ENCODE data around the gene LPCAT2.

Gene LPCAT2

GRCh38 chr16:55480228-55480655 is 28.6 kb upstream of the LPCAT2 start:
- DNase-seq (ENCODE audit: low read depth, low spot score) = peak; percentile 63

DNA sequence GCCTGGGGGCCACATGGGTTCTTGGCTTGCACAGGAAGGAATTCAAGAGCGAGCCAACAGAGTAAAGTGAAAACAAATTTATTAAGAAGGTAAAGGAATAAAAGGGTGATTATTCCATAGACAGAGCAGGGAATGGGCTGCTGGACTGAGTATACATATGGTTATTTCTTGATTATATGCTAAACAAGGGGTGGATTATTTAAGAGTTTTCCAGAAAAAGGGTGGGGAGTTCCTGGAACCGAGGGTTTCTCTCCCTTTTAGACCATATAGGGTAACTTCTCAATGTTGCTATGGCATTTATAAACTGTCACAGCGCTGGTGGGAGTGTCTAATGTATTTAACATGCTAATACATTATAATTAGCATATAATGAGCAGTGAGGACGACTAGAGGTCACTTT is 27.8 kb upstream of the LPCAT2 start:
- no peak for DNase-seq (ENCODE audit: low read depth, low spot score)

DNA sequence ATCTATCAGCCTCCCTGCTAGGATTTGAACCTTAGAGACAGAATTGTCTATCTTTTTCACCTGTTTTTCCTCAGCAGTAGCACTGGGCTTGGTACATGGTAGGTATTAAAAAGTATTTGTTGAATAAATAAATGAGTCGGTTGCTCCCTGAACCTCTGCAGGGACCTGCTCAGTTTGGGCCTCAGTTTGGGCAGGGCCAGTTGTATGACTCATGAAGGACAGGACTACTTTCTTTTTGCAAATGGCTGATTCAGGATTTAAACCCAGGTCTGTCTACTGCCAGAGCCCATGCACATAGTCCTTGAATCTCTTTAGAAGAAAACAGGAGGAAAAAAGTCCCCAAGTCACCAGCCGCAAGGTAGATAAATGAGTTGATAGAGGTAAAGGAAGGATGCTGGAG is 26.8 kb upstream of the LPCAT2 start:
- no peak for DNase-seq (ENCODE audit: low read depth, low spot score)

DNA sequence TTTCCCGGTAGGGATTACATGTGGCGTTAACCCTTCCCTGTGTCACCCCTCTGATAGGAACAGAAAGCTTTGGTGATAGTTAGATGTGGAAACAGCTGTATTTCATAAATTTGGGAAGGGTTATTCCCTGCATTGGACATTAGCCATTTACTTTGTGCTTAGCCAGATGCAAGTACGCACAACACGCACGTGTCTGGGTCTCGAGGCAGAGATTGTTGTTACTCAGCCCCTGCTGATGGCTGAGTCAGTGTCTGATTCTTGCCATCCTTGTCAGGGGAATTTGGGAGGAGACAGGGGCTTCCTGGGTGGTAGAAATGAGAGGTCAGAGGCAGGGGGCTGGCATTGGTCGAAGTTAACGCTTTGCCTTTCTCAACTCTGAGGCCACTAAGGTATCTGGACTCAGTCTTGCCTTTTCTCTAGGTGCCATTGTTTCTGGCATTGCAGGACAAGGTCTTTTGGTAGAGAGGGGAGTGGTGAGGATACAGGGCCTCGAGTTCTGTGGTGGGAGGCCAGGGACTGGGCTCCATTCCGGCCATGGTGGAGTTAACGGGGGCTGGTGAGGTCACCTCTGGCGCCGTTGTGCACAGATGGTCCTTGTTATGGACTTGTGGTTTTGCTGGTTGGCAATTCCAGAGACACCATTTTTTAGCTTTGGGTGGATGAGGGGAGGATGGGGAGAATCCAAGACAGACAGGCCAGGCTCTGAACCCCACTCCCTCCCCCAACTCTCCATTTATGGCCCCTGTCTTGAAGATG is 21.6 kb upstream of the LPCAT2 start:
- no peak for DNase-seq (ENCODE audit: low read depth, low spot score)

DNA sequence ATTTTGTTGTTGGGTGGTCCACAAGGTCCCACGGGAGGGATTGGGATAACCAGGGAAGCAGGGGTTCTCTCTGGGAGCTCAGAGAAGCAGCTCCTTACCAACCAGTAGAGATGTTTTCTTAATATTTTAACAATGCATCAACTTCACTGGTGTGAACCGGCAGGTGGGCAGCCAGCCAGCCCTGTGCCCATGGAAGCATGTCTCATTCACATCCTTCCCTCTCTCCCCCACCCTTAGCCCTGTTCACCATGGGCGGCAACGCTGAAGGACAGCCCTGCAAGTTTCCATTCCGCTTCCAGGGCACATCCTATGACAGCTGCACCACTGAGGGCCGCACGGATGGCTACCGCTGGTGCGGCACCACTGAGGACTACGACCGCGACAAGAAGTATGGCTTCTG is 20.6 kb upstream of the LPCAT2 start:
- no peak for DNase-seq (ENCODE audit: low read depth, low spot score)

DNA sequence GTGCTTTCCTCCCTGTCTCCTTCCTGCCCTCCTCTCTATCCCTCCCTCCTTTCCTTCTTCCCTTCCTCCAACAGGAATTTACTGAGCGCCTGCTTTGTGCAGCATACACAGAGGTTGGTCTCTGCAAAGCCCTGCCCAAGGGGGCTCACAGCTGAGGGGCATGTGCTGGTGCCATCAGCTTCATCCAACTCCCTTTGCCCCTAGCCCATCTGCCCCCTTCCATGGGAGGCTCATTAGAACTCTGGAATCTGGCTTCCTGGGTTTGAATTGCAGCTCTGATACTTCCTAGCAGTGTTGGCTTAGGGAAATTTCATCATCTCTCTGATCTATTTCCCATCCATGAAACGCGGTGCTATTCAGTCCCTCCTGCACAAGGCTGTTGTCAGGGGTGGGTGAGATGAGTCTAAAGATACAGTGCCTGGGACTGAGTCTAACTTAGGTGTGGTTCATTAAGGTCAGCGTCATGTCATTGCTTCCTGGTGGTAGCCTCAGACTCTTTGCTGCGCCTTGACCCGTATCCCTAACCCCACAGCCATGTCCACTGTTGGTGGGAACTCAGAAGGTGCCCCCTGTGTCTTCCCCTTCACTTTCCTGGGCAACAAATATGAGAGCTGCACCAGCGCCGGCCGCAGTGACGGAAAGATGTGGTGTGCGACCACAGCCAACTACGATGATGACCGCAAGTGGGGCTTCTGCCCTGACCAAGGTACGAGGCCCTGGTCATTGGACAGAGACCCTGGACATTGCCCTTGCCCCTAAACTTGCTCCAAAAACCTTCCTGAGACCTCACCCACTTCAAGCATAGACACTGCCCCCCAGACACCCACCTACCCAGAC is 19.5 kb upstream of the LPCAT2 start:
- DNase-seq (ENCODE audit: low read depth, low spot score) = no peak

- no peak for DNase-seq (ENCODE audit: low read depth, low spot score)
These were observed 19.0 kb upstream of the LPCAT2 start for GRCh38 chr16:55489956-55490265.

DNA sequence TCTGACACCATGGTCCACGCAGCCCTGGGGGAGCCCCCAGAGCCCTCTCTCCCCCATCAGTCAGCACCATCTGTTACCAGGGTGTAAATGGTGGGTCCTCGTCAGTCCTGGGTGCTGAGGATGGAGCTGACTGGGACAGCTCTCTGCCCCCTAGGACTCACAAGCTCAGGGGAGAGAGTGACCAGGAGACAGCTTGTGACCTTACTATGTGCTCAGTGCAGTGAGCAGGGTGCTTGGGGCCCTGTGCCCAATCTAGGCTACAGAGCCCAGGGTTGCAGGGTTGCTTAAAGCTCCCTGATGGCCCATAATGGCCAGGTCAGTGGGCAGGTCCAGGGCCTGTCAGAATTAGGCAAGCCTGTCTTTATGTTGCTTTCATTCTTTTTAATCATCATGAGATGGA is 18.6 kb upstream of the LPCAT2 start:
- no peak for DNase-seq (ENCODE audit: low read depth, low spot score)

DNA sequence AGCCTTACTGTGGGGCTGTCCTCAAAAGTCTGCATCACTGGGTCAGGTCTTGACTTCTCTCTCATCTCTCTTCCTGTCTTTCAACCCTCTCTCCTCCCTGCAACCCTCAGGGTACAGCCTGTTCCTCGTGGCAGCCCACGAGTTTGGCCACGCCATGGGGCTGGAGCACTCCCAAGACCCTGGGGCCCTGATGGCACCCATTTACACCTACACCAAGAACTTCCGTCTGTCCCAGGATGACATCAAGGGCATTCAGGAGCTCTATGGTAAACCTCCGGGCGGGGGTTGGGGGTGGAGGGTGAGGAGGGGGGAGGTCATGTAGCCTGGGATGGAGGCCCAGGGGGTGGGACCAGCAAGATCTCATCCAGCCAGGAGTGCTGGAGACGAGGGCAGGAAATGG is 17.2 kb upstream of the LPCAT2 start:
- DNase-seq (ENCODE audit: low read depth, low spot score) = no peak

DNA sequence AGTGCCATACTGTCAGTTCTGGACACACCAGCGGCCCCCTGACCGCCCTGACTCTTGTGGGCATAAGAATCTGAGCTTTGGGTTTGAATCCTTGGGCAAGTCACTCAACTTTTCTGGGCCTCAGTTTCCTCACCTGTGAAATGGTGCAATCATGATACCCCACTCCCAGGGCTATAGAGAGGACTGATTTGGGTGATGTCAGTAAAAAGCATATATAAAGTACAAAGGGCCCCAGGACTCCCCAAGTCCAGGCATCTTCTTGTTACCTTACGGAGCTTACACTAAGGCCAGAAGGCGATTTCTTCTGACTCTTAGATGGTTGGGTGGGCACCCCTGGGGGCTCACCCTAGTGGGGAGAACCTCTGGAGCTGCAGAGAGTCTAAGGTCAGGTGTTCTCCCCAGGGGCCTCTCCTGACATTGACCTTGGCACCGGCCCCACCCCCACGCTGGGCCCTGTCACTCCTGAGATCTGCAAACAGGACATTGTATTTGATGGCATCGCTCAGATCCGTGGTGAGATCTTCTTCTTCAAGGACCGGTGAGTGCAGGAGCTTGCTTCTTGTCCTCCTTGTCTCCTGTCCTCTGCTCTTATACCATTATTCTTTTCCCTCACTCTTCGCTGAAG is 16.0 kb upstream of the LPCAT2 start:
- no peak for DNase-seq (ENCODE audit: low read depth, low spot score)

GRCh38 chr16:55494994-55495421 is 13.9 kb upstream of the LPCAT2 start:
- no peak for DNase-seq (ENCODE audit: low read depth, low spot score)

DNA sequence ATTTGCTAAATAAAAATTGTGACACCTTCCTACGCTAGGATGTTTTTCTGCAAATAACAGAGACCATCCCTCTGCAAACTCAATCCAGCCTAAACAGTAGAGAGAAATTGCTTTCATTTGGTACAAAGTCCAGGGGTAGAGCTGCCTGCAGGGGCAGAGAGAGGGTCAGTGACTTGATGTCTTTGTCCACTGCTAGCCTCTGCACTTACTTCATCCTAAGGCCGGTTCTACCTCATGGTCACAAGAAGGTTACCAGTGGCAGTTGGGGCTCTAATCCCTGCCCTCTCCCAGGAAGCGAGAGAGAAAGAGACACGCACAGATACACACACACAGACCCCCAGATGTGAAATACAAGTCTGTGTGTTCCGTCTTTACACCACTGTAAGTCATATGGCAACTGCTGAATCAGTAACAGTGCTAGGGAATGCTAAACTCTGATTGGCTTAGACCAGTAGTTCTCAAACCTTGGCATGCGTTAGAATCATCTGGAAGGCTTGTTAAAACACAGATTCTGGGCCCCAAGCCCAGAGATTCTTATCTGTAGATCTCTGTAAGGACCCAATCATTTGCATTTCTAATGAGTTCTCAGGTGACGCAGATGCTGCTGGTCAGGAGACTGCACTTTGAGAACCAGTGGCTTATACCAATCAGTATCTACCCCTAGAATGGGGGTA is 13.1 kb upstream of the LPCAT2 start:
- DNase-seq (ENCODE audit: low read depth, low spot score) = no peak

GRCh38 chr16:55496509-55497145 is 12.2 kb upstream of the LPCAT2 start:
- no peak for DNase-seq (ENCODE audit: low read depth, low spot score)

- DNase-seq (ENCODE audit: low read depth, low spot score) = no peak
These were observed 11.3 kb upstream of the LPCAT2 start for GRCh38 chr16:55497558-55497957.

DNA sequence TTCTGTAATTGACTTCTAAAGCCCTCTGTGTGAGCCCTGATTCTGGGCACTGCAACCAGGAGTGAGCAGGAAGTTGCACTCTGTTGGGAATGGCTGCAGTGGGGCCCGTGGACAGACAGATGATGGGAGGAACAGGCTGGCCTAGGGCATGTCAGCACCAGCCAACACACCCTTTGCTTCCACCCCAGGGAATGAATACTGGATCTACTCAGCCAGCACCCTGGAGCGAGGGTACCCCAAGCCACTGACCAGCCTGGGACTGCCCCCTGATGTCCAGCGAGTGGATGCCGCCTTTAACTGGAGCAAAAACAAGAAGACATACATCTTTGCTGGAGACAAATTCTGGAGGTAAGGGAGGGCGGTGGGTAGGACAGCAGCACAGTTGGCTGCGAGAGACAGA is 10.8 kb upstream of the LPCAT2 start:
- DNase-seq (ENCODE audit: low read depth, low spot score) = no peak

DNA sequence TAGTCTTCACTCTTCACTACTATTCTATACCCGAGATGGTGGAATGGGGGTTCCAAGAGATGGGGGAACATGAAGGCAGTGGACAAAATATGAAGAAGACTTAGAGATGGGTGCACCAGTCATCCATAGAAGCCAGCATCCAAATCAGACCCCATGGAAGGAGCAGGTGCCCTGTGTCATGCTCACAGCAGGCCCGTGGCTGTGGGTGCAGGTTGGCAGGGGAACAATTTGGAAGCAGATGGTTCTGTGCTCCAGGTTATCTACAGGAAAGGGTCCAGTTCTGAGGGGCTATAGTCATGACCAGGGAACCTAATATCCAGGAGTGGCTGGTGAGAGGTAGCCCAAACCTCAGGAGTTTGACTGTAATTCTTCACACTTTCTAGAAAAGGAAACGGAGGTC is 9.6 kb upstream of the LPCAT2 start:
- DNase-seq (ENCODE audit: low read depth, low spot score) = no peak

- DNase-seq (ENCODE audit: low read depth, low spot score) = peak; percentile 62
These were observed 8.8 kb upstream of the LPCAT2 start for GRCh38 chr16:55499951-55500529.

- no peak for DNase-seq (ENCODE audit: low read depth, low spot score)
These were observed 8.3 kb upstream of the LPCAT2 start for GRCh38 chr16:55500530-55501011.

- DNase-seq (ENCODE audit: low read depth, low spot score) = no peak
These were observed 7.1 kb upstream of the LPCAT2 start for GRCh38 chr16:55501549-55502322.

DNA sequence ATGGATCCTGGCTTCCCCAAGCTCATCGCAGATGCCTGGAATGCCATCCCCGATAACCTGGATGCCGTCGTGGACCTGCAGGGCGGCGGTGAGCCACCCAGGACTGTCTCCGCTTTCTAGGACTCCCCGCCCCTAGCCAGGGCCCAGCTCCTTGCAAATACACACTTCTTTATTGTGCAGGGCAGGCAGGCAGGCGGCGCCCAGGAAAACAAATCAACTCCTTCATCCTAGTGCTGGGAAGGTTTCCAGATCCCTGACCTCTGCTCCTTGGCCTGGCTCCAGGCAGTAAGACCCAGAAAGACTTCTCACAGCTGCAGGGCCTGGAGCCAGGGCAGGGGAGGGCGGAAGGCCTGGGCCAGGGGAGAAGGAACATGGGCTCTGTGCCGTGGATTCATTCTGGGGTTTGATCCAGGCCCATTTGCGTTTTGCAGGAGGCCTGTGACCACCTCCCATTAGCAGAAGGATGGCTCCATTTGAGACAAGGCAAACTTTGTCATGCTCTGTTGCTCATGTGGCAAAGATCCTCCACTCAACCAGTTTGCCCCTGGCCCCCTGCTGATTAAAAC is 6.0 kb upstream of the LPCAT2 start:
- DNase-seq (ENCODE audit: low read depth, low spot score) = peak; percentile 82

Measured in brain pericyte (primary cell).